Naive thymus-derived CD8-positive, alpha-beta T cell (primary cell): ENCODE data around the gene ATR. TPM values are rescaled to one million over a fixed set of nuclear protein-coding genes. Genes with fewer than 3 reads are reported as not detected.

ENCODE experiments used
- ATAC-seq, 2 donors: fragments of 150-1000 bp; cut with Tn5 transposase in 1 of 2; sonication (Bioruptor Pico), chemical (Tn5 transposase) in 1 of 2; 1 replicate in 1 of 2; 2 replicates in 1 of 2; pipeline ENCODE4 v1.10.0; 2021; ENCODE audit warnings: mild to moderate bottlenecking in 2 of 2, moderate library complexity in 2 of 2
- POLR2A ChIA-PET: fragments of 350-600 bp; sonication (Branson Sonifier 250); formaldehyde crosslinking; loops from one replicate; lab custom pipeline; 2021; ENCODE audit warnings: antibody characterized with exemption; lab: Charles Lee
- DNase-seq, 10 donors: peaks; one replicate each; pipeline versions ENCODE4 v3.0.0 to v3.0.0-alpha.2; 2020 to 2022
- H3K27ac Mint-ChIP-seq, 10 donors: one replicate each; pipeline ENCODE4 v1.8.0; 2020 to 2022; ENCODE audit warnings: mild to moderate bottlenecking in 10 of 10, mixed read lengths in 10 of 10, moderate library complexity in 4 of 10, inconsistent platforms in 1 of 10
- H3K27me3 Mint-ChIP-seq, 5 donors: one replicate each; pipeline ENCODE4 v1.8.0; 2021 to 2022; ENCODE audit warnings: mixed read lengths in 5 of 5
- H3K36me3 Mint-ChIP-seq, 3 donors: one replicate each; pipeline ENCODE4 v1.8.0; 2020 to 2022; ENCODE audit warnings: mixed read lengths in 3 of 3, mild to moderate bottlenecking in 2 of 3, inconsistent platforms in 1 of 3
- H3K4me1 Mint-ChIP-seq, 4 donors: one replicate each; pipeline ENCODE4 v1.8.0; 2021 to 2022; ENCODE audit warnings: mixed read lengths in 4 of 4
- H3K4me3 Mint-ChIP-seq, 10 donors: one replicate each; pipeline ENCODE4 v1.8.0; 2020 to 2022; ENCODE audit warnings: mild to moderate bottlenecking in 10 of 10, mixed read lengths in 10 of 10, moderate library complexity in 6 of 10, inconsistent platforms in 1 of 10
- H3K9me3 Mint-ChIP-seq, 9 donors: one replicate each; pipeline ENCODE4 v1.8.0; 2020 to 2022; ENCODE audit warnings: mixed read lengths in 9 of 9, mild to moderate bottlenecking in 3 of 9, inconsistent platforms in 1 of 9, moderate library complexity in 1 of 9
- polyA plus RNA-seq, 3 donors: library from polyadenylated mRNA; unstranded; fragments of 300-500 nt; fragmentation: Illumina TruSeq; gene quantifications; one replicate each; pipeline ENCODE4 v1.2.3, GENCODE V29; 2021
- total RNA-seq, 8 experiments: library from RNA in 2 of 8; stranded (reverse) in 2 of 8; gene quantifications; one replicate each; pipeline ENCODE4 v1.2.3 and lab custom pipeline; 2021 to 2026

ATR gene
- total and polyA plus RNA-seq, 5 experiments from 2014 or later = 10.5 to 49.9 (median 11.6) TPM

GRCh38 chr3:142501004-142501926 is 77.3 kb downstream of the ATR start:
- no peak for ATAC-seq
- POLR2A ChIA-PET = no interaction called here
- peaks cover 0 to 5% (median 1%) of the 10 kb centered on the region in 4 donors for H3K4me1 Mint-ChIP-seq
- H3K9me3 Mint-ChIP-seq = no peaks in the 10 kb centered on the region
- H3K27ac Mint-ChIP-seq = no peak overlapping the region
- H3K27me3 Mint-ChIP-seq = no peaks in the 10 kb centered on the region
- DNase-seq = no peak
- peaks cover 7 to 80% (median 49%) of the 10 kb centered on the region in 3 donors for H3K36me3 Mint-ChIP-seq
- no peak overlapping the region for H3K4me3 Mint-ChIP-seq

- Mint-ChIP-seq H3K27ac (no peak overlapping the region), H3K4me3 (no peak overlapping the region), H3K36me3 (peaks cover 0 to 80% (median 46%) of the 10 kb centered on the region in 3 donors), H3K4me1 (peaks cover 0 to 5% (median 1%) of the 10 kb centered on the region in 4 donors), H3K27me3 (no peaks in the 10 kb centered on the region), H3K9me3 (no peaks in the 10 kb centered on the region)
- no peak for ATAC-seq
- DNase-seq = no peak
- POLR2A ChIA-PET = no interaction called here
Measured at GRCh38 chr3:142500211-142500610, 78.3 kb downstream of the ATR start.

DNA sequence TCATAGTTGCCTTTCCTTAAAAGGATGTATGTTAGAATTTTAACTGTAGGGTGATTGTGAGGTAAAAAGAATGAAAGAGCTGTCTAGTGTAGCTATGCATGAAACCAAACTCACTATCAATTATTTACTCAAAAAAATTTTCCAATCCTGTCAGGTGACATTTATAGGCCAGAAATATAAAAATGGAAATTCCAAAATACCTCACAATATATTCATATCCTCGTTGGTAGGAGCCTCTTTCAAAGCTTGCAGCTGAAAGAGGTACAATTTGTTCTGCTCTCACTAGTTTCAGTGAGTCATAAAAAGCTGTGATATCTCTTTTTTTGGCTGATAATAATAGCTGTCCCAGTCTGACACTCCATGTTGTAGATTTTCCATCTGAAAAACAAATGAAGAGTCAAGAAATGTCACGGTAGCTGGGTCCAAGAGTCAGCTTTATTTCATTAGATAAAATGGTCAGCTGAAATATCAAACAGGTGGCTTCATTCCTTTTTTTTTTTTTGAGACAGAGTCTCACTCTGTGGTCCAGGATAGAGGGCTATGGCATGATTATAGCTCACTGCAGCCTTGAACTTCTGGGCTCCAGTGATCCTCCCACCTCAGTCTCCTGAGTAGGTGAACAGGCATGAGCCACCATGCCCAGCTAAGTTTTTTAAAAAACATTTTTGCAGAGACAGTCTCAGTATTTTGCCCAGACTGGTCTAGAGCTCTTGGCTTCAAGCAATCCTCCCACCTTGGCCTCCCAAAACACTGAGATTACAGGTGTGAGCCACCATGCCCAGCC is 79.9 kb downstream of the ATR start:
- Mint-ChIP-seq H3K27ac (no peak overlapping the region), H3K9me3 (no peaks in the 10 kb centered on the region), H3K4me1 (peaks cover 0 to 5% (median 1%) of the 10 kb centered on the region in 4 donors), H3K4me3 (no peak overlapping the region), H3K36me3 (peaks cover 7 to 84% (median 52%) of the 10 kb centered on the region in 3 donors), H3K27me3 (no peaks in the 10 kb centered on the region)
- POLR2A ChIA-PET = interaction anchor here (0.5 to 0.6 kb wide), 2 partner anchors 16 to 20 kb away, joined by 3 read pairs; no protein-coding TSS in a partner anchor
- DNase-seq (no peak), ATAC-seq (no peak)

DNA sequence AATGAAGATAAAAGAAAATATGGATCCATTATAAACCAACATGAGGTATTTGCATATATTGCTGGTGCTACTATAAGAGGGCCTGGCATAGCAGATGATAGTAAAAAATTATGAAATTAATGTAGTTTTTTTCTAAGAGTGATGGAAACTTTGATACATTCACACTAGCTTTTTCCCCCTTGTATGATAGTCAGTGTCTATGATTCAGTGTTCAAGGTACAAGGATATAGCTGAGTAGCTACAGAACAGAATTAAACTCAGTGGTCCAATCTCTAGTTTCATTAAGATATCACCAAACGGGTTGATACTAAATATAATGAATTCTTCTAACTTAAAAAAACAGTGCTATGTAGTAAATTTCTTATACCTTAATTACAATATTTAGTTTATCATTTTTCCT is 80.8 kb downstream of the ATR start:
- no peak for ATAC-seq
- H3K36me3 Mint-ChIP-seq = peaks cover 7 to 88% (median 55%) of the 10 kb centered on the region in 3 donors

DNA sequence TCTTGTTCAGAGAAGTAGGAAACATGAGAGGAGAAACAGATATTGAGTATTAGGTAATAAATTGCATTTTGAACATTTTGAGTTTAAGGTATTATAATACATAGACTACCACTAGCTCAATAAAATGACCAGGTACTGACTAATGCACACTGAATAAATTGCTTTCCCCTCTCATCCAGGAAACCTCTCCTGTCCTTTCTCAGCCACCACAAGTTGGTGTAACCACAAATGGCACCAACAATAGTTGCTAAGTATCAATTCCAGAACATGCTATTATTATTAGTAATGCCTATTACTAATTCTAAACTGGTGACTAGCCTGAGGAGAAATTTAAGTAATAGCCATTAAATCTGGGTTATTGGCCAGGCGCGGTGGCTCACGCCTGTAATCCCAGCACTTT is 83.4 kb downstream of the ATR start:
- H3K4me3 Mint-ChIP-seq = no peak overlapping the region
- H3K27me3 Mint-ChIP-seq = no peaks in the 10 kb centered on the region
- H3K9me3 Mint-ChIP-seq = no peaks in the 10 kb centered on the region
- ATAC-seq (no peak), DNase-seq (no peak)
- POLR2A ChIA-PET = no interaction called here
- no peaks in the 10 kb centered on the region for H3K4me1 Mint-ChIP-seq
- H3K27ac Mint-ChIP-seq = no peak overlapping the region
- peaks cover 22 to 90% (median 64%) of the 10 kb centered on the region in 3 donors for H3K36me3 Mint-ChIP-seq

More for the DNA sequence above, 80.8 kb downstream of the ATR start:
- Mint-ChIP-seq H3K27ac (no peak overlapping the region), H3K27me3 (no peaks in the 10 kb centered on the region), H3K4me3 (no peak overlapping the region), H3K9me3 (no peaks in the 10 kb centered on the region), H3K4me1 (peaks cover 0 to 5% (median 1%) of the 10 kb centered on the region in 4 donors)
- POLR2A ChIA-PET = interaction anchor here (0.6 kb wide), 1 partner anchor 15 kb away, joined by 3 read pairs; no protein-coding TSS in a partner anchor
- no peak for DNase-seq

GRCh38 chr3:142492184-142492583 is 86.3 kb downstream of the ATR start:
- no peak for ATAC-seq
- Mint-ChIP-seq H3K4me3 (no peak overlapping the region), H3K27ac (peak overlapping the region in 1 of 10 donors; percentile 13), H3K9me3 (no peaks in the 10 kb centered on the region), H3K36me3 (peaks cover 31 to 92% (median 73%) of the 10 kb centered on the region in 3 donors), H3K4me1 (no peaks in the 10 kb centered on the region), H3K27me3 (no peaks in the 10 kb centered on the region)
- DNase-seq = no peak
- POLR2A ChIA-PET = no interaction called here

DNA sequence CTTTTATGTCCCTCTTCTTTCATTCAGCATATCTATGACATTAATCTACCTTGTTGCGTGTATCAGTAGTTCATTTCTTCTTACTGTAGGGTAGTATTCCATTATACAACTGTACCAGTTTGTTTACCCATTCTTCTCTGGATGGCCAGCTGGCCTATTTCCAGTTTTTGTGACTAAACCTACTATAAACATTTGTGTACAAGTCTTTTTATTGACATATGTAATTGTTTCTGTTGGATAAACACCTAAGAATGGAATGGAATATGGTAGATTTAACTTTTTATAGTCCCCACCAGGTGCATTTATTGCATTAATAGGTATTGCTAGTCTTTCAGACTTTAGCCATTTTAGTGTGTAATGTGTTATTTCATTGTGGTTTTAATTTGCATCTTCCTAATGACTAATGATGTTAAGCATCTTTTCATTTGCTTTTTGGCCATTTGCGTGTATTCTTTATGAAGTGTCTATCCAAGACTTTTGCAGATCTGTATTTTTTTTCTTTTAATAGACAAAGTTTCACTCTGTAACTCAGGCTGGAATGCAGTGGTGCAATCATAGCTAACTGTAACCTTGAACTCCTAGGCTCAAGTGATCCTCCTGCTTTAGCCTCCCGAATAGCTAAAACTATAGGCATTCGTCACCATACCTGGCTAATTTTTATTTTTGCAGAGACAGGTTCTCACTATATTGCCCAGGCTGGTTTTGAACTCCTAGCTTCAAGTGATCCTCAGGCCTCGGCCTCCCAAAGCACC is 88.8 kb downstream of the ATR start:
- ATAC-seq = no peak
- peaks cover 47 to 90% (median 75%) of the 10 kb centered on the region in 3 donors for H3K36me3 Mint-ChIP-seq
- H3K27ac Mint-ChIP-seq = no peak overlapping the region
- no peaks in the 10 kb centered on the region for H3K27me3 Mint-ChIP-seq
- POLR2A ChIA-PET = no interaction called here
- H3K4me1 Mint-ChIP-seq = no peaks in the 10 kb centered on the region
- peaks cover 0 to under 1% (median 0%) of the 10 kb centered on the region in 9 donors for H3K9me3 Mint-ChIP-seq
- no peak for DNase-seq
- H3K4me3 Mint-ChIP-seq = no peak overlapping the region

DNA sequence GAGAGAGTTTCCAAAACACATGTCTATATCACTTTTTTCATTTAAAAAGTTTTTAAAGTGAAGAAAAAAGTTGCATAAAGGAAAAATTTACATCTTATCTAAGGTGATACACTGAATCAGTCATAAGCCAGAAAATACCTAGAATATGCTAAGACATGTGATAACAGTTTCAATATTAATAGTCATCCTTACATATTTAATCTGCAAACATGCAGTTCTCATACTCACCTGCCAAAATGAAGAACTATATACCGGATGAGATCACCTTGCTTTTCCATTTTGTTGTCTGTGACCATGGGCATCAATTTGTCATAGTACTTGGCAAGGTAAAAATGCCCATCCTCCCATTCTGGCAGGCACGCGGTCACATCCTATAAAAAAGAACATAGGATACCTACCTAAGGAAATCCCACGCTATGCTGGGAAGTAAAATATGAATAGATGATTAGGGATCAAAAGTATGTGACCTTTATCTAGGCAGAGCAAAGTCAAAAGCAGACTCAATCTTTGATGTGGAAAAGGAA is 93.6 kb downstream of the ATR start:
- no peak for ATAC-seq
- peaks cover 42 to 80% (median 77%) of the 10 kb centered on the region in 3 donors for H3K36me3 Mint-ChIP-seq
- DNase-seq = no peak
- H3K4me1 Mint-ChIP-seq = peaks cover 0 to 1% (median 0%) of the 10 kb centered on the region in 4 donors
- H3K9me3 Mint-ChIP-seq = peaks cover 0 to 16% (median 0%) of the 10 kb centered on the region in 9 donors
- no peak overlapping the region for H3K4me3 Mint-ChIP-seq
- POLR2A ChIA-PET = no interaction called here
- H3K27ac Mint-ChIP-seq = no peak overlapping the region
- H3K27me3 Mint-ChIP-seq = no peaks in the 10 kb centered on the region

DNA sequence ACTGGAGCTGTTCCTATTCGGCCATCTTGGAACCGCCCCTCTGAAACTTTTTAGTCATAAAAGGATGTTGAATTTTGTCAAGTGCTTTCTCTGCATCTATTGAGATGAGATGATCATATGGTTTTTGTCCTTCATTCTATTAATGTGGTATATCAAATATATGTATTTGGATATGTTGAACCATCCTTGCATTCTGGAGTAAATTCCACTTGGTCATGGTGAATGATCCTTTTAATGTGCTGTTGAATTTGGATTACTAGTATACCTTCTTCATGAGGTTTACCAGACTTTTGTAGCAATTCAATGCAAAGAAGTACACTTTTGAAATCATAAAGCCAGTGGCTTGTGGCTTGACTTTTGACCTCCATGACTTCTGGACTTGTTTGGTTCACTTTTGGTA is 97.3 kb downstream of the ATR start:
- no peak overlapping the region for H3K27ac Mint-ChIP-seq
- ATAC-seq (no peak), DNase-seq (no peak)
- POLR2A ChIA-PET = no interaction called here
- H3K27me3 Mint-ChIP-seq = no peaks in the 10 kb centered on the region
- H3K4me1 Mint-ChIP-seq = peaks cover 0 to 1% (median 0%) of the 10 kb centered on the region in 4 donors
- H3K36me3 Mint-ChIP-seq = peaks cover 31 to 54% (median 51%) of the 10 kb centered on the region in 3 donors
- peaks cover 0 to 22% (median 2%) of the 10 kb centered on the region in 9 donors for H3K9me3 Mint-ChIP-seq
- H3K4me3 Mint-ChIP-seq = no peak overlapping the region

GRCh38 chr3:142470826-142471225 is 107.7 kb downstream of the ATR start:
- Mint-ChIP-seq H3K9me3 (peaks cover 0 to 8% (median 0%) of the 10 kb centered on the region in 9 donors), H3K36me3 (peaks cover 0 to 13% (median 6%) of the 10 kb centered on the region in 3 donors), H3K4me1 (no peaks in the 10 kb centered on the region), H3K4me3 (no peak overlapping the region), H3K27me3 (no peaks in the 10 kb centered on the region), H3K27ac (peak overlapping the region in 3 of 10 donors; percentile 4 to 33 (median 14))
- ATAC-seq (no peak), DNase-seq (no peak)
- POLR2A ChIA-PET = no interaction called here

DNA sequence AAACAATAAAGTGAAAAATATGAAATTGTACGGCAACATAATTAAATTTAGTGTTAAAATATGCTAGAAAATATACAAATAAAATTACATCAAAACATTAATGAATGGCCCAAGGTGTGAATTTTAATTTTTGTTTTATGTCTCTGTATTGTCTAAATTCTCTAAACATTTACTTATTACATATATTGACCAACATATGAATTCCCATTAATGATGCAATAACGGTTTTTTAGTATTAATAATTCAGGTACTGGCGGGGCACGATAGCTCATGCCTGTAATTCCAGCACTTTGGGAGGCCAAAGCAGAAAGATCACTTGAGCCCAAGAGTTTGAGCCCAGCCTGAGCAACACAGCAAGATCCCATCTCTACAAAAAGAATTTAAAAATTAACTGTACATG is 110.1 kb downstream of the ATR start:
- peaks cover 0 to 23% (median 11%) of the 10 kb centered on the region in 3 donors for H3K36me3 Mint-ChIP-seq
- no peaks in the 10 kb centered on the region for H3K27me3 Mint-ChIP-seq
- no peak overlapping the region for H3K4me3 Mint-ChIP-seq
- H3K4me1 Mint-ChIP-seq = no peaks in the 10 kb centered on the region
- H3K27ac Mint-ChIP-seq = no peak overlapping the region
- H3K9me3 Mint-ChIP-seq = peaks cover 0 to 1% (median 0%) of the 10 kb centered on the region in 9 donors
- ATAC-seq (no peak), DNase-seq (no peak)
- POLR2A ChIA-PET = no interaction called here

DNA sequence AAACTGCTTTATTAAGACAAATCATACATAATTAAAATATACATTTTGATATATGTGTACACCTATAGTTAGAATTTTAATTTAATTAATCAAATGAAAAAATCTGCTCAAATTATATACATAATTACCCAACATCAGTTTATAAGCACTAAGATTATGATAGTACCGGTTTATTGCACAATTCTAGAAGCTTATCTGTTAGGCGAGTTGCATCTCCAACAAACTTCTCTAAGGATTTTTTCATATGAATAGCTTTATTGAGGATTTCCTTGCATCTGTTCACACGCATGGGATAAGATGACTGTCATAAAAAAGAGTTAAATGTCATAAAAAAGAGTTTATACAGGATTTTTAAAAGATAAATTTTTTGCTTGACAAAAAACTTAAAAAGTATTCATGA is 110.8 kb downstream of the ATR start:
- Mint-ChIP-seq H3K27ac (no peak overlapping the region), H3K36me3 (peaks cover 0 to 24% (median 7%) of the 10 kb centered on the region in 3 donors), H3K4me1 (no peaks in the 10 kb centered on the region), H3K4me3 (no peak overlapping the region), H3K9me3 (no peaks in the 10 kb centered on the region), H3K27me3 (no peaks in the 10 kb centered on the region)
- POLR2A ChIA-PET = no interaction called here
- ATAC-seq = no peak
- no peak for DNase-seq
